NCI-H1930 (cell line): ENCODE measurements around the gene EVI5.
"Not testable (repeated sequence)": the region's sequence is repeated elsewhere in the genome, so short reads cannot be mapped to it uniquely, and the experiment has no call there.

Experiments used
- DNase-seq, 2 experiments: peaks; one replicate each; lab custom pipeline; 2025; lab: John Stamatoyannopoulos, UW

The EVI5 gene

DNA sequence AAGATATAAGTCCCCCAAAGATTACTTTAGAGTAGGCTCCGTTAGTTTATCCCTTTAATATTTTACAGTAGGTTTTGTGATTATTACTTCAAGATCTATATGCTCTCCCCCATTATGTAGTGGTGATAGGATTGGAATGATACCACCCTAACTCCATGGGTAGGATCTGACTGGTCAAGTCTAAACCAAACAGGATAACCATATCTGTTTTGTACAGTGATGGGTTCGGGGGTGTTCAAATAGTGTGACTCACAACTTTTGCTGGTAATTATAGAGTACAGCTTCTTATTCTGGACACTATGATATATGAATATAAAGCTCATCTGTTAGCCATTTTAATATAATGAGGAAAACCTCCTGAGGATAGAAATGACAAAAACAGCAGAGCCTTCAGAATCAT, 212.4 kb downstream of the EVI5 start:
- DNase-seq = no peak

DNA sequence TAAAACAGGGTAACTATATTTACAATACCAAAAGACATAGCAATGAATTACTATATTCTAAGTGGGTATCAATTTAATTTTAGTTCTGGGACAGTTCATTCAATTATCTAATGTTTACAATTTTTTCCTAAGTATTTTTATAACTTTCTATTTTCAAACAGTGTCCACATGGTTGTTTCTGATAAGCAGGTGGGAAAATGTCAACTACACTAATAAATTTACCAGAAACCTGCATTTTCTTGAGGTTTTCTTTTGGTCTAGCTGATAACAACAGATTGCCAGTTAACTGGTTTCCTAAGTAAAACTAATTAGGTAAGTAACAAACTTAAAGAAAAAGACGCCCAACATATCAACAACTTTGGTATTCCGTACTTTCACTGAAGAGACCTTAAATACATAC, 213.3 kb downstream of the EVI5 start:
- no peak for DNase-seq

DNA sequence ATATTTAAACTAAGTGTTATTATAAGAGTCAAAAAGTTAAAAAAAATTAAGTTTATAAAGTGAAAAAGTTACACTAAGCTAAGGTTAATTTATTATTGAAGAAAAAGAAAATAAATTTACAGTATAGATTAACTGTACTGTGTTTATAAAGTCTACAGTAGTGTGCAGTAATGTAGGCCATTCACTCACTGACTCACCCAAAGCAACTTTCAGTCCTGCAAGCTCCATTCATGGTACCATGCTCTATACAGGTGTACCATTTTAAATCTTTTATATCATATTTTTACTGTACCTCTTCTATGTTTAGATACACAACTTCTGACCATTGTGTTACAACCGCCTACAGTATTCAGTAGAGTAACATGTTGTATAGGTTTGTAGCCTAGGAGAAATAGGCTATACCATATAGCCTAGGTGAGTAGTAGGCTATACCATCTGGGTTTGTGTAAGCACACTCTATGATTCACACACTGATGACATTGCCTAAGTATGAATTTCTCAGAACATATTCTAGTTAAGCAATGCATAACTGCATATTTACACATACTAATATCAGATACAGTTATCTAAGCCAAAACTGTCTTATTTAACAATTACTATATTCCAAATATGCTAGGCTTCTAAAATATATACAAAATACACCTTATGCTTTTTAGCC, 217.6 kb downstream of the EVI5 start:
- no peak for DNase-seq

DNA sequence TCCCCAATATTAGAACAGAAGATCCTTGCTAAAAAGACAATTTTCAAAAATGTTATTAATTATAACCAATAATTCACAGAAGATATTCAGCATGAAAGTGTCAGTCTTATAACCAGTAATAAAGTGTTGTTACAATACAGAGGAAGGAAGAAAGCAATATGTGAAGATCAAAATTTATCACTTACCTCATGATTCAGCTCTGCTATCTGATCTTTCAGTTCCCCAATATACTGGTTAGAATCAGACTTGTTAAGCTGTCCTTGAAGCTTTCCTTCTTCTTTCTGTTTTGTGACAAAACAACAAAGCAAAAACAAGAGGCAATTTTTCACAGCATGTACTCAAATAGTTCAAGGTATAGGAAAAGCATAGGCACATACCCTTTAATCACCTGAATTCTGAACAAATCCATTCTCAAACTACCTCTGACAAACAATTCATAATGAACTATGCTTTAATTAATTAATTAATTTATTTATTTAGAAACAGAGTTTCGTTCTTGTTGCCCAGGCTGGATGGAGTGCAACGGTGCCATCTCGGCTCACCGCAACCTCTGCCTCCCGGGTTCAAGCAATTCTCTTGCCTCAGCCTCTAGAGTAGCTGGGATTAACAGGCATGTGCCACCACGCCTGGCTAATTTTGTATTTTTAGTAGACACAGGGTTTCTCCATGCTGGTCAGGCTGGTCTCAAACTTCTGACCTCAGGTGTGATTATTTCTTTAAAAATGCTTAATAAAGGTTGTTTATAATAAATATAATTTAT, 221.3 kb downstream of the EVI5 start:
- no peak for DNase-seq

DNA sequence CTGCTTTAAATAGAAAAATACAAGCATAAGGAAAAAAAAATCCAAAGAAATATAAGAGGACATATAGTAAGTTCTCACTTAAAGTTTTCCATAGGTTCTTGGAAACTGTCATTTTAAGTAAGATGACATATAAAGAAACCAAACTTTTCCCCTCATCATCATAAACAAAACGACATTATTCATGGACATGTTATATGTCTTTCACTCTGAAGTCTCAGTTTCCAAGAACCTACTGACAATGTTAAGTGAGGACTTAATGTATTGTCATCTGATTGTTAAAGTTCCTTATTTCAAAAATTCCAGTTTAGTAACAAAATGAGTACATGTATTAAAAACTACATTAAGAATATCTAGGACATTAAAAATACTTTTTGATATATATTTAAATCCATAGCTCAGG, 228.6 kb downstream of the EVI5 start:
- DNase-seq = no peak

DNA sequence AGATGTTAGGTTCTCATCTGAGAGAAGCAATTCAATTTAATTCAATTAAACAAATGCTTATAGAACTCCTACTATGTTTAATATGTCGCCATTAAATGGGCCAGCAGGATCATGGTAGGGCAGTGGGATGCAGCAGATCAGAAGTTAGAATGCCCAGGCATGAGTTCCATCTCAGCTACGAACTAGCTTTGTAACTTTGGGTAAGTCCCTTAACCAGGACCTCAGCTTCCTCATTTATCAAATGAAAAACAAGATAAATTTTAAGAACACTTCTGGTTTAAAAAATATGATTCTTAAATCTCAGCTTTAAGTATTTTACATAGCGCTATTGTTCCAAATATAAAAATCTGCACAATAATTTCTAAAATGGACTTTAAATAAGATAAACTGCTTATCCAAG, 230.7 kb downstream of the EVI5 start:
- DNase-seq = no peak

DNA sequence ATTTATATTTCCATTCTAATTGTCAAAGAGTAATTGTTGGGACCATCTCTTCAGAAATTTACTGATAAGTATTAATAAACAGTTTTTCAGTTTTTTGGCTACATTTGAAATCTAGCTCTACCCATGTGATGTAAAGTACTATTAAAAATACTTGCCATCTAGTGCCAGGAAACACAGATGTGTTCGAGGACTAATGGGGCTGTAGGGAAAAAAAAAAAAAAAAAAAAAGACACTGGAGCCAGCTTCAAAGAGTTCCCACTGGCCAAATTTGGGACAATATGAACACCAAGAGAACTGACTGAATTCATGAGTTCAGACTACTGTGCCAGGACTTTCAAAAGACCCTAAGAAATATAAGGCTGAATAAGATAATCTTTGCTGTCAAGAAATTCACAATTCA, 233.0 kb downstream of the EVI5 start:
- DNase-seq = no peak

DNA sequence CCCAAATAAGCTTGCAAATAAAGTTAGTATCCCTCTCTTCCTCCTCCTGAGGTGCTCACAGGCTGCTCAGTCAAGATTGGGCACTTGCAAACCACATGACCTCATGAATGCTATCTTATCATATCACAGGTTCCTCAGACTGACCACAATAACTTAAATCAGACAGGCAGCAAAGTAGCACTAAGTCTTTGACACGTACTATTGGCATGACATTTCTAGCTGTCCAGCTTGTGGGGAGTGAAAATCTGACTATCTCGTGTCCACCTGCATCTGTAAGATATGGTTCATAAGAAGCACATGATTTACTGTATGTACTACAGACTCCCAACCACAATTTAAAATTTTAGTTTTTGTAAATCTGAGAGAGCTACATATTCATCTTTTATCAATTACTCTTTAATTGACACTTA, 240.1 kb downstream of the EVI5 start:
- DNase-seq = no peak

DNA sequence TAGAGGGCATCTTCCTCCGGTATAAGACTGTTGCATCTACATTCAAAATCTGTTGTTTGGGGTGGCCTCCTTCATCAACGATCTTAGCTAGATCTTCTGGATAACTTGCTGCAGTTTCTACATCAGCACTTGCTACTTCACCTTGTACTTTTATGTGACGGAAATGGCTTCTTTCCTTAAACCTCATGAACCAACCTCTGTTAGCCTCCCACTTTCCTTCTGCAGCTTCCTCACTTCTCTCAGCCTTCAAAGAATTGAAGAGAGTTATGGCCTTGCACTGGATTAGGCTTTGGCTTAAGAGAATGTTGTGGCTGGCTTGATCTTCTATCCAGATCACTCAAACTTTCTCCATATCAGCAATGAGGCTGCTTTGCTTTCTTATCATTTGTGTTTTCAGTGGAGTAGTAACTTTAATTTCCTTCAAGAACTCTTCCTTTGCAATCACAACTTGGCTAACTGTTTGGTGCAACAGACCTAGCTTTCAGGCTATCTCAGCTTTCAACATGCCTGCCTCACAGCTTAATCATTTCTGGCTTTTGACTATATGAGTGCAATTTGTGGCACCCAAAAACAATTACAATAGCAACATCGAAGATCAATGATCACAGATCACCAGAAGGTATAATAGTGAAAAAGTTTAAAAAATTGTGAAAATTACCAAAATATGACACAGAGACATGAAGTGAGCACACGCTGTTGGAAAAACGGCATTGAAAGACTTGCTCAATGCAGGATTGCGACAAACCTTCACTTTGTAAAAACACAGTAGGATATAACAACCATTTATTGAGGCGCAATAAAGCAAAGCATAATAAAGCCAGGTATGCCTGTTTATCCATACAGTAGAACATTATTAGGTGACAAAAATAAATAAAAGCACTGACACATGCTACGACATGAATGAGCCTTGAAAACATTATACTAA, 241.5 kb downstream of the EVI5 start:
- no peak for DNase-seq

DNA sequence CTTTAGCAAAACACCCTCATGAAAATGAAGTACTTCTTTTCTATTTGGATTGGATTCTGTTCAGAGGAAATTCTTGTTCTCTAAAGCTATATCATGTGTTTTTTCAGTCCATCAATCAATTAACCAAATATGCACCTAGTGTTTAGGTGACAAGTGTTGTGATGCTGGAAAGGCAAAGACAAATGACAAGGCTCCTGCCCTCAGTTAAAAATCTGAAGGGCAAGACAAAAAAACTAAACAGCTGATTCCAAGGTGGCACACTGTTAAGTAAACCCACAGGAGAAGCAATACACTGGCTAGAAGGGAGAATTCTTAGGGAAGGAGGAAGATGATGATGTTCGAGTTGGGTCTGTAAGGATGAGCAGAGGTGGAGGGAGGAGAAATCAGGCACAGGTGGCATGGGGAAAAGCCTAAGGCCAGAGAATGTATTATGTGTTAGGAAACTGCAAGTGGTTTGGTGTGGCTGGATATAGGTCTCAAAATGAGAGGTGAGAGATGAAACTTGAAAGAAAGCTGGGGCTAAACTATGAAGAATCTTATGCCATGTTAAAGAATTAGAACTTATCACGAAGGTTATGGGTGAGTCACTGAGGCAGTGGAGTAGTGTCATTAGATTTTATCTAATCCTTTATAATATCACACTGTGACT, 246.4 kb downstream of the EVI5 start:
- DNase-seq = no peak

DNA sequence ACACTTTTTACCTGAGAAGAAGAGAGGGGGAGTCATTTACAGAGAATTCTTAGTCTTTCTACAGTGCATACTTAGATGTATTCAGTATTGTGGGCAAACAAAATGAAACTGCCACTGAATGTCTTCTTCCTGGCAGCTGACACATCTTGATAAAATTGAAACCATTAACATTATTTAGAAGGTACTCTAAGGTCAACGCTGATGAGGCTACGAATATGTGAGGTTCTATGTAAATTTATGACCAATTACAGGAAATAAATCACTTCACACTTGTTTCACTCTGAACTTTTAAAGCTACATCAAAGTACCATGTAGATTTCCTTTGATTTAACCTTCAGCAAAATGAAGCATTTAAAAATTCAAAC, 246.9 kb downstream of the EVI5 start:
- no peak for DNase-seq

DNA sequence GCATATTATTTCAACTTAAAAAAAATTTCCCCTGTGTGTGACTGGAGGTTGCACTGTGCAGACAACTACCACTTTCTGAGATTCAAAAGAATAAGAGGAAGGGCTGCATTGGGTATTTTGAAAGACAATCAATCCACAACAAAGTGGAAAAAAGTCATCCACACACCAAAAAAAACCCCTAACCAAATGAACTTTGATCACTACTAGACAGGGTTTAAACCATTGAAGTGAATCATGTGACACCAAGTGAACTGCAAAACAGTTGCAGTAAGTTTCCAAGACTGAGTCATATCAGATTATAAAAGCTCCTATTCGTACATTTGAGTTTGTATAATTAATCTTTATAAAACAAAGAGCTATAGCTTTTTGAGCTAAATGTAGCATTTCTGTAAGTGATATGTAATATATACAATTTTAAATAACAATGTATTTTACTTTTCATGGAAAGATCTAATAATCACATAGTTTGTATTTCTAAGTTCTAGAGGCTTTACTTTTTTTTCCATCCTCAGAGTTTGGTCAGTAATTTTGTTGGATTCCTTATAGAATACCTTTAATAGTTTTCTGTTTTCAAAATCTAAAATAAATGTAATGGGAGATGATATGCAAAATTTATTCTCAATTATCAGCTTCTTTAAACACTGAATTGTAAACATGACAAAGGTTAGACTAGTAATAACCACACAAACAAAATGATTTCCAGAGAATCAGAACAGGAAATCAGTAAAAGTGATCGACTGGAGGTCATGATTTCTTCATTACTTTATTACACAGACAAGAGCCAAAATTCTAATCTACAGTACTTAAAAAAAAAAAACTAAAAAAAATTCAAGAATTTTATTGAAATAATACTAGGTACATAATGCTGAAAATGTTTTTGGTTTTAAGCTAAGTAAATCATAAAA, 247.7 kb downstream of the EVI5 start:
- DNase-seq = no peak

DNA sequence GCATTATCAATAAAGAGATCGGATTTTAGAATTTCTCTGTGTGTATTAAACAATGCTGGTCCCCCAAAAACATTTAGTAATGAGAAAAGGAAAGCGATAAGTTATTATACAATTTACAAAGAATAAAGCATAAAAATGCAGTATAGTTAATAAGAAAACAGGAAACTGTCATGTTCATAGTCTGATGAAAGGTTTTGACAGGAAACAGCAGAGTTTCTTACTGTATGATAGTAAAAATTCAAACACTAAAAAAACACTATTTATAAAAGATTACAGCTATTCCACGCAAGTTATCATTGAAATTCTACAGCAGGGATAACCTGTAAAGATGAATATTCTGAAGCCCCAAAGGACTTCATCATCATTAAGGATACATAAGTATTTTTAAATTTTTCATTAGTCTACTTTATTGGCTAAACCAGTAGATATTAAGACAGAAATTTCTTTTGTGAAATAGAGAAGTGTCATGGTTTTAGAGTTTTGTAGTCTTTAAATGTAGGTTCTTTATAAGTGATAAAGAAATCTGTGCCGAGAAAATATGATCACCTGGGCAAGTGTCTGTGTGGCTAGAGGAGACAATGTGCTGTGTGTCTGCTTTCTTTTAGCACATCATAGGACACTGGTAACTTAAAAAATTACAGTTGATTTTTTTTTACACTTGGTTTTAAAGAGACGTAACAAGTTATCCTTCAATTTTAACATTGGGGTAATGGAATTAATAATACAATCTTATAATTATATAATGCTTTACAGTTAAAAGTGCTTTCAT, 248.5 kb downstream of the EVI5 start:
- no peak for DNase-seq

DNA sequence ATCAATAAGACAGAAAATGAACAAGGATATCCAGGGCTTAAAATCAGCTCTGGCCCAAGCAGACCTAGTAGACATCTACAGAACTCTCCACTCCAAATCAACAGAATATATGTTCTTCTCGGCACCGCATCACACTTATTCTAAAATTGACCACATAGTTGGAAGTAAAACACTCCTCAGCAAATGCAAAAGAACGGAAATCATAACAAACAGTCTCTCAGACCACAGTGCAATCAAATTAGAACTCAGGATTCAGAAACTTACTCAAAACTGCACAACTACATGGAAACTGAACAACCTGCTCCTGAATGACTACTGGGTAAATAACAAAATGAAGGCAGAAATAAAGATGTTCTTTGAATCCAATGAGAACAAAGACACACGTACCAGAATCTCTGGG, 252.5 kb downstream of the EVI5 start:
- not testable (repeated sequence) for DNase-seq

DNA sequence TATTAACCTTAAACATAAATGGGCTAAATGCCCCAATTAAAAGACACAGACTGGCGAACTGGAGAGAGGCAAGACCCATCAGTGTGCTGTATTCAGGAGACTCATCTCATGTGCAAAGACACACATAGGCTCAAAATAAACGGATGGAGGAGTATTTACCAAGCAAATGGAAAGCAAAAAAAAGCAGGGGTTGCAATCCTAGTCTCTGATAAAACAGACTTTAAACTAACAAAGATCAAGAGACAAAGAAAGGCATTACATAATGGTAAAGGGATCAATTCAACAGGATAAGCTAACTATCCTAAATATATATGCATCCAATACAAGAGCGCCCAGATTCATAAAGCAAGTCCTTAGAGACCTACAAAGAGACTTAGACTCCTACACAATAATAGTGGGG, 253.0 kb downstream of the EVI5 start:
- DNase-seq = not testable (repeated sequence)

DNA sequence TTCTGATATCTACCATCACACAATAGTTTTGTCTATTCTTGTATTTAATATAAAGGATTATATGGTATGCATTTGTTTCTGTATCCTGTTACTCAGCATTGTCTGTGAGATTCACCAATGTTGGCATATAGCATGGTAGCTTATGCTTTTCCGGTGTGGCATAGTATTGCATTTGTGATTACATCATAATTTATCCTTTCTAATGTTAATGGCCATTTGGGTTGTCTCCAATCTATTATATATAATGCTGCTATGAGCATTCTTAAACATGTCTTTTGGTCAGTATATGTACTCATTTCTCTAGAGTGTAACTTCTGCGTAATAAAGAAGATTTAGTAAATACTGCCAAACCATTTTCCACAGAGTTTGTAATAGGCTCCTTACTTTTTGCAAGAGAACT, 257.2 kb downstream of the EVI5 start:
- DNase-seq = no peak

DNA sequence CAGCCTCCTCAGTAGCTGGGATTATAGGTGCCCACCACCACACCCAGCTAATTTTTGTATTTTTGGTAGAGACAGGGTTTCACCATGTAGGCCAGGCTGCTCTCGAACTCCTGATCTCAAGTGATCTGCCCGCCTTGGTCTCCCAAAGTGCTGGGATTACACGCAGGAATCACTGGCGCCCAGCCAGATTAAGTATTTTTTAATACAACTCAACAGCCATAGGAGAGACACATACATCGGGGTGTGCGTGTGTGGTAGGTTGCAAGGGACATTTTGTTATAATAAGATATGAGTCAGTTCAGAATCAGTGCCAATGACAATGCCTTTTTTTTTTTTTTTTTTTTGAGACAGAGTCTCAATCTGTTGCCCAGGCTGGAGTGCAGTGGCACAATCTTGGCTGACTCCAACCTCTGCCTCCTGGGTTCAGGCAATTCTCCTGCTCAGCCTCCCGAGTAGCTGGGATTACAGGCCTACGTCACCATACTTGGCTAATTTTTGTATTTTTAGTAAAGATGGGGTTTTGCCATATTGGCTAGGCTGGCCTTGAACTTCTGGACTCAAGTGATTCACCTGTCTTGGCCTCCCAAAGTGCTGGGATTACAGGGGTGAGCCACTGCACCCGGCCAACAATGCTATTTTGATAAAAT, 259.8 kb downstream of the EVI5 start:
- not testable (repeated sequence) for DNase-seq

DNA sequence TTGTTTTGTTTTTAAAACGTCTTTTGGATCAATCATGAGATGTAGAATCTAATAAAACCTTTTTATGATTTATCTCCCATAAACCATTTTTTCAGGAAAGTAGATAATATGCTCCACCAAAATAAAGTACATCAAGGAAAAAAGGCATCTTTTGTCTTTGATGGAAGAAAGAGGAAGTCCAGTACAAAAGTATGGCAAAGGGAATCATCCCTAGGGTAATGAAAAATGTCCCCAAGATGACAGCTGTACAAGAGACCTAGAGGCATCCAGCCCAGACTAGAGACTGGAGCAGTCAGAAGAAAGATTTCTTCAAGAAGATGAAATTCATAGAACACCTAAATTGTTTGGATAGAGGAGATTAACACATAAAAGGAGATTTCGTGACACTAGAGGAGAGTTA, 265.9 kb downstream of the EVI5 start:
- DNase-seq = no peak

DNA sequence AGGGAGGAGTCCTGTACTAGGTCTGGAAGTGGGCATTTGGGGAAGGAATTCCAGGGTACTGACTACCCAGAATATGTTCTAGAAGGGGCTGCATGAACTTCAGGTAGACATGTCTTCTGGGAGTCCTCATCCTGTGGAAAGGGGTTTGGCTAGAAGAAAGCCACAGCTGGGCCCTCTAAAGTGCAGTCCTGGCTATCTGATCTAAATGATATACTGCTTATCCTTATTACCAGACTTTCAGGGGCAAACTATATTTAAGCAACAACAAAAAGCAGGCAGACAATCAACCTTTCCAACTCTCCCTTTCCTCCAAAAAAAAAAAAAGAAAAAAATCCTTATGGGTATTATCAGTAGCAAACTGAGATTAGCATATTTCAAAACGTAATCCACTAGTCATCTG, 268.3 kb downstream of the EVI5 start:
- no peak for DNase-seq

DNA sequence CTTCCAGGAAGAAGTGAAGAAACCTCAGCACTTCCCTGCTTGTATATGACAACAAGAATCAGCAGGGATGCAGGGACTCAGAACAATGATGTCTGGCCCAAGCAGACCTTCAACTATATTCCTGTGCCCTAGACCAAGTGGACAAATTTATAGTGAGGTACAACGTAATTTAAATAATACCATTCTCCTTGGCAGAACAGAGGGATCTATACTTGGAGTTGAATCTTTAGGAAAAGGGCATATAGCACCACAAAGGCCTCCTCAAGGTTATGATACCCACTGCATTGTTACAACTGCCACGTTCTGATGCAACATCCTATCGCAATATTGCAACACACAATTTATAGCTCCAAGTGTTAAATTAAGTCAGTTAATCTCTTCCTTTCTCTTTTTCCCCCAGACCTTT, 269.1 kb downstream of the EVI5 start:
- no peak for DNase-seq
